Neural crest cell (in vitro differentiated cells): ENCODE data around the gene SMAD6. TPM values are rescaled to one million over a fixed set of nuclear protein-coding genes. Genes with fewer than 3 reads are reported as not detected.
A peak's percentile ranks its signal among the peaks of the same experiment; 100 is the strongest.

ENCODE experiments used
- DNase-seq: peaks from one replicate; pipeline ENCODE4 v3.0.0; 2021; ENCODE audit warnings: low read depth, mixed read lengths, low spot score
- H3K27ac Mint-ChIP-seq: one replicate; pipeline ENCODE4 v1.8.0; 2021; ENCODE audit warnings: mild to moderate bottlenecking, mixed read lengths; ENCODE audit not compliant: unreplicated experiment
- H3K27me3 Mint-ChIP-seq: 2 replicates; pipeline ENCODE4 v1.8.0; 2021; ENCODE audit warnings: low read depth, mild to moderate bottlenecking, mixed read lengths
- H3K36me3 Mint-ChIP-seq: 2 replicates; pipeline ENCODE4 v1.8.0; 2021; ENCODE audit warnings: low read depth, mild to moderate bottlenecking, mixed read lengths
- H3K4me1 Mint-ChIP-seq: 2 replicates; pipeline ENCODE4 v1.8.0; 2021; ENCODE audit warnings: mixed read lengths
- H3K4me3 Mint-ChIP-seq: one replicate; pipeline ENCODE4 v1.8.0; 2021; ENCODE audit warnings: mild to moderate bottlenecking, mixed read lengths
- H3K9me3 Mint-ChIP-seq: 2 replicates; pipeline ENCODE4 v1.8.0; 2021; ENCODE audit warnings: mixed read lengths
- total RNA-seq: library from RNA; stranded (reverse); gene quantifications from 2 replicates; pipeline ENCODE4 v1.2.1, GENCODE V29; 2021
- TF ChIP-seq, protein P1 (sequence below): fragments of 200-600 bp; sonication (generic); conservative IDR thresholded peaks from 2 replicates; pipeline ENCODE4 v1.5.0; 2021; ENCODE audit warnings: antibody characterized with exemption, mild to moderate bottlenecking

Gene SMAD6
- total RNA-seq, 1 donor from 2014 or later, result 4.7 TPM

GRCh38 chr15:66803749-66804148 lies 101.7 kb downstream of the SMAD6 start:
- peaks cover 37% of the 10 kb centered on the region for H3K4me1 Mint-ChIP-seq
- H3K4me3 Mint-ChIP-seq, result no peak overlapping the region
- H3K9me3 Mint-ChIP-seq, result peaks cover 4% of the 10 kb centered on the region
- H3K36me3 Mint-ChIP-seq, result no peaks in the 10 kb centered on the region
- TF ChIP-seq, protein P1, sequence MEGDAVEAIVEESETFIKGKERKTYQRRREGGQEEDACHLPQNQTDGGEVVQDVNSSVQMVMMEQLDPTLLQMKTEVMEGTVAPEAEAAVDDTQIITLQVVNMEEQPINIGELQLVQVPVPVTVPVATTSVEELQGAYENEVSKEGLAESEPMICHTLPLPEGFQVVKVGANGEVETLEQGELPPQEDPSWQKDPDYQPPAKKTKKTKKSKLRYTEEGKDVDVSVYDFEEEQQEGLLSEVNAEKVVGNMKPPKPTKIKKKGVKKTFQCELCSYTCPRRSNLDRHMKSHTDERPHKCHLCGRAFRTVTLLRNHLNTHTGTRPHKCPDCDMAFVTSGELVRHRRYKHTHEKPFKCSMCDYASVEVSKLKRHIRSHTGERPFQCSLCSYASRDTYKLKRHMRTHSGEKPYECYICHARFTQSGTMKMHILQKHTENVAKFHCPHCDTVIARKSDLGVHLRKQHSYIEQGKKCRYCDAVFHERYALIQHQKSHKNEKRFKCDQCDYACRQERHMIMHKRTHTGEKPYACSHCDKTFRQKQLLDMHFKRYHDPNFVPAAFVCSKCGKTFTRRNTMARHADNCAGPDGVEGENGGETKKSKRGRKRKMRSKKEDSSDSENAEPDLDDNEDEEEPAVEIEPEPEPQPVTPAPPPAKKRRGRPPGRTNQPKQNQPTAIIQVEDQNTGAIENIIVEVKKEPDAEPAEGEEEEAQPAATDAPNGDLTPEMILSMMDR, result no peak
- DNase-seq, result no peak
- peak overlapping the region; percentile 83 for H3K27ac Mint-ChIP-seq
- H3K27me3 Mint-ChIP-seq, result no peaks in the 10 kb centered on the region

- no peaks in the 10 kb centered on the region for H3K27me3 Mint-ChIP-seq
- no peak for DNase-seq
- no peak overlapping the region for H3K4me3 Mint-ChIP-seq
- peaks cover 29% of the 10 kb centered on the region for H3K4me1 Mint-ChIP-seq
- TF ChIP-seq, protein P1, result no peak
- peaks cover 3% of the 10 kb centered on the region for H3K36me3 Mint-ChIP-seq
- H3K9me3 Mint-ChIP-seq, result peaks cover 8% of the 10 kb centered on the region
- no peak overlapping the region for H3K27ac Mint-ChIP-seq
Observed at GRCh38 chr15:66805202-66805885, 103.3 kb downstream of the SMAD6 start.

- TF ChIP-seq, protein P1, result no peak
- Mint-ChIP-seq H3K36me3 (peaks cover 3% of the 10 kb centered on the region), H3K27ac (no peak overlapping the region), H3K27me3 (no peaks in the 10 kb centered on the region), H3K4me1 (peaks cover 9% of the 10 kb centered on the region), H3K4me3 (no peak overlapping the region), H3K9me3 (peaks cover 8% of the 10 kb centered on the region)
- no peak for DNase-seq
Observed at GRCh38 chr15:66808181-66808824, 106.3 kb downstream of the SMAD6 start.

DNA sequence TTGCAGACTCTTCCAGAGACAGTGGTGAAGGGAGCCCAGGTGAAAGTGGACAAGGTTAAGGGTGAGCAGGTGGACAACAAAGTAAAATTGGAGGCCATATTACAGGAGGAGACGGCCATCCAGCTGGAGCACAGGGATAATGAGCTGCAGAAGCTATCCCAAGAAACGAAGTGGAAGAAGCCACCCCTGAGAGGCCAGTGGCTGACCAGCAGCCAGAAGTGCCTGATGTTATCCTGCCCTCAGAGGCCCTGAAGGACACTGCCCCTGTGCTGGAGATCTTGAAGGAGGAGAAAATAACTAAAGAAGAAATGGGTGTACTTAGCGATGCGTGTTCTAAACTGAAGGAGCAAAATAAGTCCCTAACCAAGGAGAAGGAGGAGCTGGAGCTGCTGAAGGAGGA lies 107.6 kb downstream of the SMAD6 start:
- Mint-ChIP-seq H3K27me3 (no peaks in the 10 kb centered on the region), H3K9me3 (peaks cover 8% of the 10 kb centered on the region), H3K36me3 (peaks cover 3% of the 10 kb centered on the region), H3K4me1 (peaks cover 3% of the 10 kb centered on the region), H3K27ac (no peak overlapping the region), H3K4me3 (no peak overlapping the region)
- no peak for DNase-seq
- TF ChIP-seq, protein P1, result no peak

DNA sequence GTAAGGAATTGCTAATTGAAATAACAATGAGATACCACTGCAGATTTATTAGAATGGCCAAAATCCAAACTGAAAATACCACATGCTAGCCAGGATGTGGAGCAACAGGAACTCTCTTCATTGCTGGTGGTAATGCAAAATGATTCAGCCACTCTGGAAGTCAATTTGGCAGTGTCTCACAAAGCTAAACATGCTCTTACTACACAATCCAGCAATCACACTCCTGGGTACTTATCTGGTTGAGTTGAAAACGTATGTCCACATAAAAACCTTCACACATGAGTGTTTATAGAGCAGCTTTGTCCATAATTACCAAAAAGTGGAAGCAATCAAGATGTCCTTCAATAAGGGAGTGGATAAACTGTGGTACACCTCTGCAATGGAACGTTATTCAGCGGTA lies 113.3 kb downstream of the SMAD6 start:
- Mint-ChIP-seq H3K9me3 (peaks cover under 1% of the 10 kb centered on the region), H3K27me3 (no peaks in the 10 kb centered on the region), H3K27ac (no peak overlapping the region)

More for the DNA sequence above, 113.3 kb downstream of the SMAD6 start:
- TF ChIP-seq, protein P1, result no peak
- Mint-ChIP-seq H3K4me3 (no peak overlapping the region), H3K4me1 (no peaks in the 10 kb centered on the region), H3K36me3 (no peaks in the 10 kb centered on the region)
- no peak for DNase-seq
